HEK293T (cell line): Measurements from ENCODE around the gene BTN1A1.

Experiments used
- ARNT ChIP-seq: fragments of 450-650 bp; IDR thresholded peaks from 2 replicates; pipeline ENCODE4 v1.6.1; 2017; ENCODE audit warnings: mild to moderate bottlenecking
- BHLHE40 ChIP-seq: fragments of 450-650 bp; IDR thresholded peaks from 2 replicates; pipeline ENCODE4 v1.6.1; 2016; ENCODE audit warnings: mild to moderate bottlenecking, moderate library complexity, borderline replicate concordance
- CTBP1 ChIP-seq: fragments of 450-650 bp; IDR thresholded peaks from 2 replicates; pipeline ENCODE4 v1.6.1; 2016; ENCODE audit warnings: borderline replicate concordance
- FOXA1 ChIP-seq: fragments of 450-650 bp; IDR thresholded peaks from 2 replicates; pipeline ENCODE4 v1.6.1; 2016; ENCODE audit warnings: mild to moderate bottlenecking
- HDGF ChIP-seq: fragments of 450-650 bp; IDR thresholded peaks from 2 replicates; pipeline ENCODE4 v1.6.1; 2017; ENCODE audit warnings: antibody characterized with exemption, borderline replicate concordance
- SP1 ChIP-seq: fragments of 450-650 bp; IDR thresholded peaks from 2 replicates; pipeline ENCODE4 v1.6.1; 2017
- TARDBP ChIP-seq: fragments of 450-650 bp; IDR thresholded peaks from 2 replicates; pipeline ENCODE4 v1.6.1; 2016

- TF ChIP-seq CTBP1 (no peak), TARDBP (no peak), BHLHE40 (no peak), SP1 (no peak), HDGF (no peak), FOXA1 (no peak), ARNT (no peak)
These were observed 27.4 kb upstream of the BTN1A1 start for GRCh38 chr6:26472549-26473290.
